ENCODE measurements around the gene PNLIP. TPM values are rescaled to one million over a fixed set of nuclear protein-coding genes. Genes with fewer than 3 reads are reported as not detected.

PNLIP gene
- polyA plus RNA-seq, 2 of the 4 experiments (the other 2 are of a cell fraction), result not detected

- no peak overlapping the region for H3K4me2 ChIP-seq
- ATAC-seq, result no peak
- no peaks in the 10 kb centered on the region for H3K9me3 ChIP-seq
- 18% methylated on average over 2 of the region's 2 CpGs for WGBS (ENCODE audit: missing lambda C conversion rate)
- TF ChIP-seq RCOR1 (IDR thresholded peaks at IDR 0.05; ENCODE audit: low read depth, low read length) (no peak), FOSB (CRISPR knock-in tag; IDR thresholded peaks at IDR 0.05) (no peak), ATOH8 (CRISPR knock-in tag; IDR thresholded peaks at IDR 0.05; ENCODE audit: low read depth) (no peak), JUNB (IDR thresholded peaks at IDR 0.05) (no peak), BCL3 (IDR thresholded peaks at IDR 0.05) (no peak)
- DNase-seq (ENCODE audit: low read depth in 1 of 2, low spot score in 1 of 2), result no peak
- no peak overlapping the region for H3K27ac ChIP-seq
- no peak overlapping the region for H3K4me3 ChIP-seq
- no peaks in the 10 kb centered on the region for H3K4me1 ChIP-seq
- POLR2A ChIA-PET, result no interaction called here
- CTCF ChIA-PET, result interaction anchor here (0.8 to 1.7 kb wide), 3 partner anchors 10 to 192 kb away, joined by 3 to 5 read pairs (median 4); no protein-coding TSS in a partner anchor
- FAIRE-seq, result no peak
These were observed 50.3 kb downstream of the PNLIP start for GRCh38 chr10:116596062-116596461.

GRCh38 chr10:116597543-116597942 is 51.8 kb downstream of the PNLIP start:
- TF ChIP-seq FOXS1 (CRISPR knock-in tag; IDR thresholded peaks at IDR 0.05), result no peak
- TF ChIP-seq BCL3 (IDR thresholded peaks at IDR 0.05), result no peak
- TF ChIP-seq ZFP36 (IDR thresholded peaks at IDR 0.05; ENCODE audit: borderline replicate concordance, partially characterized antibody), result no peak
- TF ChIP-seq MAX (IDR thresholded peaks at IDR 0.05), result no peak
- no peak for TF ChIP-seq PBX3 (IDR thresholded peaks at IDR 0.05)
- TF ChIP-seq CHD2 (IDR thresholded peaks at IDR 0.05; ENCODE audit: low read length, partially characterized antibody), result no peak
- TF ChIP-seq RAD21 (conservative IDR thresholded peaks at IDR 0.05 in 1 of 2, IDR thresholded peaks at IDR 0.05 in 1 of 2), result no peak
- Histone ChIP-seq H3K4me3 (no peak overlapping the region), H3K27ac (no peak overlapping the region), H3K4me1 (no peaks in the 10 kb centered on the region), H3K4me2 (no peak overlapping the region), H3K9me3 (no peaks in the 10 kb centered on the region)
- ChIA-PET POLR2A (no interaction called here), CTCF (interaction anchor here (0.9 to 1.8 kb wide), 3 partner anchors 9 to 30 kb away, joined by 4 to 5 read pairs (median 4); no protein-coding TSS in a partner anchor)
- no peak for DNase-seq (ENCODE audit: low read depth in 1 of 2, low spot score in 1 of 2)
- 3% methylated on average over 5 of the region's 5 CpGs for WGBS (ENCODE audit: missing lambda C conversion rate)
- ATAC-seq, result peak in 1 of 2 experiments; percentile 33; a peak in 1 of 6 replicates
- FAIRE-seq, result no peak

GRCh38 chr10:116598329-116598728 is 52.6 kb downstream of the PNLIP start:
- Histone ChIP-seq H3K4me2 (no peak overlapping the region), H3K27ac (no peak overlapping the region), H3K9me3 (no peaks in the 10 kb centered on the region), H3K4me3 (no peak overlapping the region), H3K4me1 (no peaks in the 10 kb centered on the region)
- no peak for ATAC-seq
- ChIA-PET CTCF (interaction anchor here (0.9 to 1.8 kb wide), 3 partner anchors 9 to 14 kb away, joined by 3 to 4 read pairs (median 4); no protein-coding TSS in a partner anchor), POLR2A (no interaction called here)
- no peak for DNase-seq (ENCODE audit: low read depth in 1 of 2, low spot score in 1 of 2)
- no peak for TF ChIP-seq RAD21 (conservative IDR thresholded peaks at IDR 0.05 in 1 of 2, IDR thresholded peaks at IDR 0.05 in 1 of 2)
- no peak for TF ChIP-seq HMGXB4 (CRISPR knock-in tag; IDR thresholded peaks at IDR 0.05; ENCODE audit: borderline replicate concordance)
- no peak for TF ChIP-seq EHF (CRISPR knock-in tag; IDR thresholded peaks at IDR 0.05)
- no peak for TF ChIP-seq E2F6 (IDR thresholded peaks at IDR 0.05; ENCODE audit: borderline replicate concordance, low read depth)
- TF ChIP-seq ZNF302 (CRISPR knock-in tag; IDR thresholded peaks at IDR 0.05), result no peak
- no peak for TF ChIP-seq EP300 (IDR thresholded peaks at IDR 0.05)
- no peak for TF ChIP-seq CBX8 (IDR thresholded peaks at IDR 0.05)
- no peak for TF ChIP-seq JUN (IDR thresholded peaks at IDR 0.05)
- TF ChIP-seq NFE2L2 (conservative IDR thresholded peaks at IDR 0.05; ENCODE audit: low read length), result no peak
- TF ChIP-seq GATA3 (IDR thresholded peaks at IDR 0.05; ENCODE audit: borderline replicate concordance), result no peak
- no peak for TF ChIP-seq KDM5A (IDR thresholded peaks at IDR 0.05)
- TF ChIP-seq FOSL2 (IDR thresholded peaks at IDR 0.05), result no peak
- TF ChIP-seq FOSL2 (CRISPR knock-in tag; IDR thresholded peaks at IDR 0.05), result no peak
- no peak for TF ChIP-seq TP53 (CRISPR knock-in tag; IDR thresholded peaks at IDR 0.05)
- no peak for TF ChIP-seq ESRRA (IDR thresholded peaks at IDR 0.05; ENCODE audit: borderline replicate concordance, low read length)
- no peak for FAIRE-seq

All from A549 (cell line).